ENCODE measurements around the gene TMSB15A. TPM values are rescaled to one million over a fixed set of nuclear protein-coding genes. Genes with fewer than 3 reads are reported as not detected.
A peak's percentile ranks its signal among the peaks of the same experiment; 100 is the strongest.
"Not testable (repeated sequence)": the region's sequence is repeated elsewhere in the genome, so short reads cannot be mapped to it uniquely, and the experiment has no call there.

The TMSB15A gene
- total RNA-seq = 4.9 and 6.2 TPM in 2 replicates

GRCh38 chrX:102515975-102516941 is at the start of gene TMSB15A:
TSS of gene TMSB15A (minus strand) at chrX:102516739.
- H3K4me3 ChIP-seq (ENCODE audit: low read depth, low read length) = peak within 1 kb of the TSS; percentile 36
- no peaks in the 10 kb centered on the region for H3K36me3 ChIP-seq (ENCODE audit: control insufficient read depth, insufficient read depth, low read length)
- TF ChIP-seq CTCF (IDR thresholded peaks at IDR 0.05; ENCODE audit: insufficient read depth, low read length, poor library complexity, severe bottlenecking) = no peak
- no peak for DNase-seq (ENCODE audit: low read depth)
- no peaks in the 10 kb centered on the region for H3K27me3 ChIP-seq (ENCODE audit: control insufficient read depth, insufficient read depth, low read length)

- DNase-seq (ENCODE audit: low read depth) = no peak
These were observed 44.0 kb upstream of the TMSB15A start for GRCh38 chrX:102560423-102561068.

GRCh38 chrX:102558607-102559006 is 42.1 kb upstream of the TMSB15A start:
- no peak for DNase-seq (ENCODE audit: low read depth)
- TF ChIP-seq CTCF (IDR thresholded peaks at IDR 0.05; ENCODE audit: insufficient read depth, low read length, poor library complexity, severe bottlenecking) = no peak
- Histone ChIP-seq H3K36me3 (ENCODE audit: control insufficient read depth, insufficient read depth, low read length) (no peaks in the 10 kb centered on the region), H3K27me3 (ENCODE audit: control insufficient read depth, insufficient read depth, low read length) (no peaks in the 10 kb centered on the region), H3K4me3 (ENCODE audit: low read depth, low read length) (no peak overlapping the region)

More at GRCh38 chrX:102560423-102561068, 44.0 kb upstream of the TMSB15A start:
- Histone ChIP-seq H3K4me3 (ENCODE audit: low read depth, low read length) (no peak overlapping the region), H3K27me3 (ENCODE audit: control insufficient read depth, insufficient read depth, low read length) (no peaks in the 10 kb centered on the region), H3K36me3 (ENCODE audit: control insufficient read depth, insufficient read depth, low read length) (no peaks in the 10 kb centered on the region)
- no peak for TF ChIP-seq CTCF (IDR thresholded peaks at IDR 0.05; ENCODE audit: insufficient read depth, low read length, poor library complexity, severe bottlenecking)

- H3K27me3 ChIP-seq (ENCODE audit: control insufficient read depth, insufficient read depth, low read length) = peaks cover 8% of the 10 kb centered on the region
- no peak for DNase-seq (ENCODE audit: low read depth)
- H3K36me3 ChIP-seq (ENCODE audit: control insufficient read depth, insufficient read depth, low read length) = no peaks in the 10 kb centered on the region
- TF ChIP-seq CTCF (IDR thresholded peaks at IDR 0.05; ENCODE audit: insufficient read depth, low read length, poor library complexity, severe bottlenecking) = no peak
- no peak overlapping the region for H3K4me3 ChIP-seq (ENCODE audit: low read depth, low read length)
These were observed 31.7 kb upstream of the TMSB15A start for GRCh38 chrX:102548231-102548630.

- no peak for DNase-seq (ENCODE audit: low read depth)
- H3K27me3 ChIP-seq (ENCODE audit: control insufficient read depth, insufficient read depth, low read length) = peaks cover 8% of the 10 kb centered on the region
- peak overlapping the region; percentile 39 for H3K4me3 ChIP-seq (ENCODE audit: low read depth, low read length)
- TF ChIP-seq CTCF (IDR thresholded peaks at IDR 0.05; ENCODE audit: insufficient read depth, low read length, poor library complexity, severe bottlenecking) = no peak
- H3K36me3 ChIP-seq (ENCODE audit: control insufficient read depth, insufficient read depth, low read length) = no peaks in the 10 kb centered on the region
These were observed 30.4 kb upstream of the TMSB15A start for GRCh38 chrX:102546828-102547493.

- H3K27me3 ChIP-seq (ENCODE audit: control insufficient read depth, insufficient read depth, low read length); H3K4me3 ChIP-seq (ENCODE audit: low read depth, low read length); DNase-seq (ENCODE audit: low read depth); H3K36me3 ChIP-seq (ENCODE audit: control insufficient read depth, insufficient read depth, low read length): not testable (repeated sequence)
These were observed 29.6 kb upstream of the TMSB15A start for GRCh38 chrX:102546175-102546574.
